Measurements from ENCODE around the gene USP15.

USP15 gene

GRCh38 chr12:62221107-62221506 is 39.1 kb upstream of the USP15 start:
- Histone ChIP-seq H3K4me3 (no peak overlapping the region), H3K27ac (no peak overlapping the region)
- TF ChIP-seq, protein P1, sequence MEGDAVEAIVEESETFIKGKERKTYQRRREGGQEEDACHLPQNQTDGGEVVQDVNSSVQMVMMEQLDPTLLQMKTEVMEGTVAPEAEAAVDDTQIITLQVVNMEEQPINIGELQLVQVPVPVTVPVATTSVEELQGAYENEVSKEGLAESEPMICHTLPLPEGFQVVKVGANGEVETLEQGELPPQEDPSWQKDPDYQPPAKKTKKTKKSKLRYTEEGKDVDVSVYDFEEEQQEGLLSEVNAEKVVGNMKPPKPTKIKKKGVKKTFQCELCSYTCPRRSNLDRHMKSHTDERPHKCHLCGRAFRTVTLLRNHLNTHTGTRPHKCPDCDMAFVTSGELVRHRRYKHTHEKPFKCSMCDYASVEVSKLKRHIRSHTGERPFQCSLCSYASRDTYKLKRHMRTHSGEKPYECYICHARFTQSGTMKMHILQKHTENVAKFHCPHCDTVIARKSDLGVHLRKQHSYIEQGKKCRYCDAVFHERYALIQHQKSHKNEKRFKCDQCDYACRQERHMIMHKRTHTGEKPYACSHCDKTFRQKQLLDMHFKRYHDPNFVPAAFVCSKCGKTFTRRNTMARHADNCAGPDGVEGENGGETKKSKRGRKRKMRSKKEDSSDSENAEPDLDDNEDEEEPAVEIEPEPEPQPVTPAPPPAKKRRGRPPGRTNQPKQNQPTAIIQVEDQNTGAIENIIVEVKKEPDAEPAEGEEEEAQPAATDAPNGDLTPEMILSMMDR (IDR thresholded peaks at IDR 0.05), result no peak
- no peak for DNase-seq (ENCODE audit: low spot score)

DNA sequence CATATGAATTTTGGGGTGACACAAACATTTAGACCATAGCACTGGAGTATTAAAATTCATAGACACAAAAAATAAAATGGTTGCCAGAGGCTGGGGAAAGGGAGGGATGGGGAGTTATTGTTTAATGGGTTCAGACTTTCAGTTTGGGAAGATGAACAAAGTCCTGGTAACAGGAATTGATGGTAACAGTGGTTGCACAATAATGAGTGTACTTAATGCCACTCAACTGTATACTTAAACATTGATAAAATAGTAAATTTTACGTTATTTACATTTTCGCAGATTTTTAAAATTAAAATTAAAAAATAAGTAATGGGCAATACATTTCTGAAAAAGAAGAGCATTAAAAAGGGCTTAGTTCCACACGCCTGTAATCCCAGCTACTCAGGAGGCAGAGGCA is 35.6 kb upstream of the USP15 start:
- no peak overlapping the region for H3K27ac ChIP-seq
- TF ChIP-seq, protein P1 (IDR thresholded peaks at IDR 0.05), result no peak
- no peak overlapping the region for H3K4me3 ChIP-seq
- no peak for DNase-seq (ENCODE audit: low spot score)

GRCh38 chr12:62227091-62227490 is 33.1 kb upstream of the USP15 start:
- DNase-seq (ENCODE audit: low spot score), result no peak
- TF ChIP-seq, protein P1 (IDR thresholded peaks at IDR 0.05), result no peak
- H3K27ac ChIP-seq, result no peak overlapping the region
- no peak overlapping the region for H3K4me3 ChIP-seq

GRCh38 chr12:62230652-62231051 is 29.6 kb upstream of the USP15 start:
- TF ChIP-seq, protein P1 (IDR thresholded peaks at IDR 0.05), result no peak
- no peak overlapping the region for H3K27ac ChIP-seq
- no peak for DNase-seq (ENCODE audit: low spot score)
- H3K4me3 ChIP-seq, result no peak overlapping the region

DNA sequence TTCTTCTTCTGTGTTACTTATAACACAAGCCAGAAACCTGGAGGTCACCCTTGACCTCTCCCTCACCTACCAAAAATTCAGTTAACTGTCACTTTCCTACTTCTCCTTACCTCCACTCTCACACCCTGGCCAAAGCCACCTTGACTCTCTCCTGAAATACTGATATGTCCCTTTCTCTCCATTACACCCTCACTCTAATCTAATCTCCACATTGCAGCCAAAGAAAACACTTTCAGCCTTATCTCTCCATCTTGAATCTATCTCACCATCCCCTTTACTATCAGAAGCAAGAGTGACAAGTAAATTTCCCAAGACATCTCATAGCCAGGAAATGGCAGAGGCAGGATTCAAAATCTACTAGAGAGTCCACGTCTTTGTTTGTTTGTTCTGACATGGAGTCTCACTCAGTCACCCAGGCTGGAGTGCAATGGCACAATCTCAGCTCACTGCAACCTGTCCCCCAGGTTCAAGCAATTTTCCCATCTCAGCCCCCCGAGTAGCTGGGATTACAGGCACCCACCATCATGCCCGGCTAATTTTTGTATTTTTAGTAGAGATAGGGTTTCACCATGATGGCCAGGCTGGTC is 28.0 kb upstream of the USP15 start:
- no peak for DNase-seq (ENCODE audit: low spot score)
- Histone ChIP-seq H3K27ac (no peak overlapping the region), H3K4me3 (no peak overlapping the region)
- TF ChIP-seq, protein P1 (IDR thresholded peaks at IDR 0.05), result no peak

GRCh38 chr12:62233805-62234204 is 26.4 kb upstream of the USP15 start:
- no peak overlapping the region for H3K27ac ChIP-seq
- TF ChIP-seq, protein P1 (IDR thresholded peaks at IDR 0.05), result no peak
- no peak for DNase-seq (ENCODE audit: low spot score)
- H3K4me3 ChIP-seq, result no peak overlapping the region

GRCh38 chr12:62239571-62239970 is 20.6 kb upstream of the USP15 start:
- H3K27ac ChIP-seq, result no peak overlapping the region
- DNase-seq (ENCODE audit: low spot score), result no peak
- TF ChIP-seq, protein P1 (IDR thresholded peaks at IDR 0.05), result no peak

More at GRCh38 chr12:62239571-62239970, 20.6 kb upstream of the USP15 start:
- H3K4me3 ChIP-seq, result no peak overlapping the region
